ENCODE results near the gene CLINT1.

CLINT1 gene

GRCh38 chr5:157808043-157808442 is 50.9 kb downstream of the CLINT1 start:
- TF ChIP-seq CTCF (IDR thresholded peaks at IDR 0.05; ENCODE audit: unreplicated experiment in 3 of 3), result no peak
- H3K9me3 Mint-ChIP-seq, result no peaks in the 10 kb centered on the region

GRCh38 chr5:157802736-157803135 is 56.2 kb downstream of the CLINT1 start:
- no peaks in the 10 kb centered on the region for H3K9me3 Mint-ChIP-seq
- peaks cover 57% of the 10 kb centered on the region for H3K36me3 Mint-ChIP-seq (ENCODE audit: low read depth)
- TF ChIP-seq CTCF (IDR thresholded peaks at IDR 0.05; ENCODE audit: unreplicated experiment in 3 of 3), result no peak
- no peak overlapping the region for H3K27ac Mint-ChIP-seq
- no peaks in the 10 kb centered on the region for H3K27me3 Mint-ChIP-seq (ENCODE audit: low read depth)
- H3K4me3 Mint-ChIP-seq, result no peak overlapping the region
- no peaks in the 10 kb centered on the region for H3K4me1 Mint-ChIP-seq

More at GRCh38 chr5:157808043-157808442, 50.9 kb downstream of the CLINT1 start:
- Mint-ChIP-seq H3K27me3 (ENCODE audit: low read depth) (no peaks in the 10 kb centered on the region), H3K4me1 (peaks cover 3% of the 10 kb centered on the region), H3K4me3 (no peak overlapping the region), H3K27ac (no peak overlapping the region), H3K36me3 (ENCODE audit: low read depth) (peaks cover 67% of the 10 kb centered on the region)

GRCh38 chr5:157800137-157800536 is 58.8 kb downstream of the CLINT1 start:
- Mint-ChIP-seq H3K36me3 (ENCODE audit: low read depth) (peaks cover 50% of the 10 kb centered on the region), H3K27me3 (ENCODE audit: low read depth) (no peaks in the 10 kb centered on the region), H3K9me3 (no peaks in the 10 kb centered on the region), H3K4me1 (no peaks in the 10 kb centered on the region), H3K4me3 (no peak overlapping the region), H3K27ac (no peak overlapping the region)
- TF ChIP-seq CTCF (IDR thresholded peaks at IDR 0.05; ENCODE audit: unreplicated experiment in 3 of 3), result no peak

DNA sequence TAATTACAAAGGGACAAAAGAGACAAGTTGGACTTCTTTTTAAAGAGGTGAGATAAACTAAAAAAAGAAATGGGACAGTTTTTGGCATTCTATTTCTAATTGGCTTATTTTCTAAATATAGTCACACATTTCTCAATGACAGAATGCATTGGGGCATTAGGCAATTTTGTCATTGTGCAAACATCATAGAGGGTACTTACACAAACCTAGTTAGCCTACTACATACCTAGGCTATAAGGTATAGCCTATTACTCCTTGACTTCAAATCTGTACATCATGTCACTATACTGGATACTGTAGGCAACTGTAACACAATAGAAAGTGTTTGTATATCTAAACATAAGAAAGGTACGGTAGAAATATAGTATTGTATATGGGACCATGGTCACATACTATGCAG is 59.4 kb downstream of the CLINT1 start:
- no peak overlapping the region for H3K4me3 Mint-ChIP-seq
- peaks cover 48% of the 10 kb centered on the region for H3K36me3 Mint-ChIP-seq (ENCODE audit: low read depth)
- H3K27ac Mint-ChIP-seq, result no peak overlapping the region
- TF ChIP-seq CTCF (IDR thresholded peaks at IDR 0.05; ENCODE audit: unreplicated experiment in 3 of 3), result no peak
- no peaks in the 10 kb centered on the region for H3K9me3 Mint-ChIP-seq
- no peaks in the 10 kb centered on the region for H3K4me1 Mint-ChIP-seq
- H3K27me3 Mint-ChIP-seq (ENCODE audit: low read depth), result no peaks in the 10 kb centered on the region

DNA sequence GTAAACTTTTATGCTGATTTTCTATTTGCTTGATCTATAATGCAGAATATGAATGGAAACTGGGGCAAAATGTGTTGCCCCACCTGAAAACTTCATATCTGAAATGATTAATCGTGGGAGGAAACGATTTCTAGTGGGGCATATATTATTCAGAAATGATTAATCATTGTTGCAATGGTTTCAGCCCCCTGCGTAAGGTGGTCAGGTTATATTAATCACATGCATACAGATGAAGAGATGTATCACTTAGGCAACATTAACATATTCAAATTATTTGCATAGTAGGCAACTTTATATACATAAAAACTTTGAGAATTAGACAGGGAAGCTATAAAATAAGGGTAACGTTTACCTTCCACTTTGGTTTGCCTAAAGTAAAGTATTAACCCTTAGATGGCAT is 65.6 kb downstream of the CLINT1 start:
- Mint-ChIP-seq H3K27me3 (ENCODE audit: low read depth) (no peaks in the 10 kb centered on the region), H3K4me1 (no peaks in the 10 kb centered on the region), H3K4me3 (no peak overlapping the region), H3K27ac (no peak overlapping the region), H3K9me3 (no peaks in the 10 kb centered on the region), H3K36me3 (ENCODE audit: low read depth) (peaks cover 60% of the 10 kb centered on the region)
- no peak for TF ChIP-seq CTCF (IDR thresholded peaks at IDR 0.05; ENCODE audit: unreplicated experiment in 3 of 3)

DNA sequence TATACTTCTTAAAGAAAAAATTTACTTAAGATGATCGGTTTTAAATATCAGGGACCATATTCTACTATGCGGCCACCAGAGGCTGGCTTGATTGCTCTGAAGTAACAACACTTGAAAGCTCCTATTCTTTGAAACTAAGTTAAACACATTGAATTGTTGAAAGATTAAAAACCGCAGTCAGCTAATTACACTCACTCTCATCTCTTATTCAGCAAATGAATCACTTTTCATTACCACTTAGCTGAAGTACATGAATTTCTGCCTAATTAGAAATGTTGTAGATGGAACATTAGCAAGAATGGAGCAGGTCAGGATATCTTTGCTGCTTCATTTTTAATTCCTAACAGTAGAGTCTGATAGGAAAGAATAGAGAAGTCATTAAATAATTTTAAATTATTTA is 73.1 kb downstream of the CLINT1 start:
- H3K27ac Mint-ChIP-seq, result no peak overlapping the region
- no peaks in the 10 kb centered on the region for H3K9me3 Mint-ChIP-seq
- no peak overlapping the region for H3K4me3 Mint-ChIP-seq
- H3K27me3 Mint-ChIP-seq (ENCODE audit: low read depth), result no peaks in the 10 kb centered on the region
- no peaks in the 10 kb centered on the region for H3K4me1 Mint-ChIP-seq
- H3K36me3 Mint-ChIP-seq (ENCODE audit: low read depth), result peaks cover 46% of the 10 kb centered on the region
- TF ChIP-seq CTCF (IDR thresholded peaks at IDR 0.05; ENCODE audit: unreplicated experiment in 3 of 3), result no peak
